Chondrocyte (in vitro differentiated cells): Measurements from ENCODE around the gene KIF25. TPM values are rescaled to one million over a fixed set of nuclear protein-coding genes. Genes with fewer than 3 reads are reported as not detected.

Experiments used
- DNase-seq: peaks from one replicate; pipeline ENCODE4 v3.0.0; 2021; ENCODE audit warnings: mixed read lengths, low spot score
- H3K27ac Mint-ChIP-seq: one replicate; pipeline ENCODE4 v1.8.0; 2021; ENCODE audit warnings: mild to moderate bottlenecking, moderate library complexity, mixed read lengths; ENCODE audit not compliant: unreplicated experiment
- H3K27me3 Mint-ChIP-seq: 2 replicates; pipeline ENCODE4 v1.8.0; 2021; ENCODE audit warnings: low read depth, mixed read lengths
- H3K36me3 Mint-ChIP-seq: 2 replicates; pipeline ENCODE4 v1.8.0; 2021; ENCODE audit warnings: low read depth, mixed read lengths
- H3K4me1 Mint-ChIP-seq: 2 replicates; pipeline ENCODE4 v1.8.0; 2021; ENCODE audit warnings: low read depth, mild to moderate bottlenecking, mixed read lengths
- H3K4me3 Mint-ChIP-seq: one replicate; pipeline ENCODE4 v1.8.0; 2021; ENCODE audit warnings: mild to moderate bottlenecking, moderate library complexity, mixed read lengths; ENCODE audit not compliant: unreplicated experiment
- H3K9me3 Mint-ChIP-seq: 2 replicates; pipeline ENCODE4 v1.8.0; 2021; ENCODE audit warnings: low read depth, mixed read lengths
- CTCF ChIP-seq: fragments of 200-600 bp; sonication (generic); IDR thresholded peaks from 2 replicates; pipeline ENCODE4 v1.5.0; 2021; ENCODE audit warnings: antibody characterized with exemption, mild to moderate bottlenecking, moderate library complexity
- total RNA-seq: library from RNA; stranded (reverse); gene quantifications from 3 replicates; pipeline ENCODE4 v1.2.1, GENCODE V29; 2021

The KIF25 gene
- total RNA-seq, 1 donor from 2014 or later, result not detected

- no peak overlapping the region for H3K4me3 Mint-ChIP-seq
- TF ChIP-seq CTCF, result no peak
- no peaks in the 10 kb centered on the region for H3K27me3 Mint-ChIP-seq
- no peaks in the 10 kb centered on the region for H3K9me3 Mint-ChIP-seq
- no peak overlapping the region for H3K27ac Mint-ChIP-seq
- H3K36me3 Mint-ChIP-seq, result peaks cover 15% of the 10 kb centered on the region
- DNase-seq, result no peak
- peaks cover 12% of the 10 kb centered on the region for H3K4me1 Mint-ChIP-seq
Measured at GRCh38 chr6:167957626-167958025, 39.8 kb upstream of the KIF25 start.

DNA sequence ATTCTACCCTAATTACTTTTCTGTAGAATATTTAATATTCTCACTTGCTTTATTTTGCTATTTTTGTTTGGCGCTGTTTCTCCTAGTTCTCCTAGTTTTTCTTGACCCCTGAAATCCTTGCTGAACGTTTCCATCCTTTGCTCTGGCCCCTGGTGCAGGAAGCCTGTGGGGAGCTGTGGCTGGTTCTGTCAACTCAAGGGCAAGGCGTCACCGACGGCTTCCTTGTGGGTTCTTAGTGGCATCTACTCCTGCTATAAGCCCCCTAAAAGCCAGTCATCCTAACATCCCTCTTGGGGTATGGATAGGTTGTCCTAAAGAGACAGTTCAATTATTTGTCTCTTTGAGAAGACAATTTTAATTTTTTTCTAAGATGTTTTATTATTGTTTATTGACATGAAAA is 36.9 kb upstream of the KIF25 start:
- Mint-ChIP-seq H3K27ac (no peak overlapping the region), H3K27me3 (no peaks in the 10 kb centered on the region), H3K36me3 (peaks cover 20% of the 10 kb centered on the region), H3K4me3 (no peak overlapping the region), H3K4me1 (peaks cover 24% of the 10 kb centered on the region), H3K9me3 (no peaks in the 10 kb centered on the region)
- no peak for DNase-seq
- TF ChIP-seq CTCF, result no peak

GRCh38 chr6:167962711-167963110 is 34.8 kb upstream of the KIF25 start:
- DNase-seq, result no peak
- Mint-ChIP-seq H3K4me1 (peaks cover 14% of the 10 kb centered on the region), H3K36me3 (peaks cover 27% of the 10 kb centered on the region), H3K27ac (no peak overlapping the region), H3K27me3 (no peaks in the 10 kb centered on the region), H3K4me3 (no peak overlapping the region), H3K9me3 (no peaks in the 10 kb centered on the region)
- no peak for TF ChIP-seq CTCF

- peaks cover 12% of the 10 kb centered on the region for H3K4me1 Mint-ChIP-seq
- H3K4me3 Mint-ChIP-seq, result no peak overlapping the region
- TF ChIP-seq CTCF, result no peak
- H3K27ac Mint-ChIP-seq, result no peak overlapping the region
- no peaks in the 10 kb centered on the region for H3K9me3 Mint-ChIP-seq
- DNase-seq, result no peak
- no peaks in the 10 kb centered on the region for H3K27me3 Mint-ChIP-seq
- peaks cover 31% of the 10 kb centered on the region for H3K36me3 Mint-ChIP-seq
Measured at GRCh38 chr6:167963589-167964057, 33.8 kb upstream of the KIF25 start.

DNA sequence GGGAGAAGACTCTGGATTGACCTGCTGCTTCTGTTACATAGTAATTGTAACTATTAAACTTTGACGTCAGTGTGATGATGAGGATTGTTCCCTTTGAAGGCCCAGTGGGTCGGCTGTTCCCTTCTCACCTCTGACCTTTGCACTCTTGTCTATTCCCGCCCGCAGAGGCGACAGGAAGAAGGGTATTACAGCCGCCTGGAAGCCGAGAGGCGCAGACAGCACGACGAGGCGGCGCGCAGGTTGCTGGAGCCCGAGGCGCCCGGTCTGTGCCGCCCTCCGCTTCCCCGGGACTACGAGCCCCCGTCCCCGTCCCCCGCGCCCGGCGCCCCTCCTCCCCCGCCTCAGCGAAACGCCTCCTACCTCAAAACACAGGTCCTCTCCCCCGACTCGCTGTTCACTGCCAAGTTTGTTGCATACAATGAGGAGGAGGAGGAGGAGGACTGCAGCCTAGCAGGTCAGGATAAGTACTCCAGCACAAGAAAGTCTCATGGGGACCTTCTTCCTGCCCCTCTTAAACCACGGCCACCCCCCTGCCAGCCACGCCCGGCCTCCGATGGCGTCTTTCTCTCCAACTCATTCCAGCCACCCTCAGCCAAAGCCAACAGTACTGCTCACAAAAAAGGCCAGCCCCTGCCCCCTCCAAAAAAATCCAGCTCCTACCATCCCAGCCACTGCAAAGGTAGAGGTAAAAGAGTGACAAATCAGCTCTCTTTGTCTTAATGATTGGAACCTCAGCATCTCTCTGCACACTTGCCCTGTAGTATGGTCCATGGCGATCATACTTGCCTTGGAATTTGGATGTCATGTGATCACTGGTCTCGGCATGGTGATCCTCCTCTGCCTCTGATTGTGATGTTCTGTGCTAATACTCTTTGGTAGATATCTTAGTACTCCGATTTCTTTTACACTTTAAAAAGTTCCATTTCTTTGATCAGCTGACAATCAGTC is 31.6 kb upstream of the KIF25 start:
- no peak overlapping the region for H3K27ac Mint-ChIP-seq
- DNase-seq, result no peak
- peaks cover 42% of the 10 kb centered on the region for H3K36me3 Mint-ChIP-seq
- H3K27me3 Mint-ChIP-seq, result no peaks in the 10 kb centered on the region
- H3K4me1 Mint-ChIP-seq, result peaks cover 12% of the 10 kb centered on the region
- no peaks in the 10 kb centered on the region for H3K9me3 Mint-ChIP-seq
- H3K4me3 Mint-ChIP-seq, result no peak overlapping the region
- no peak for TF ChIP-seq CTCF
